Activated CD8-positive, alpha-beta memory T cell treated with anti-CD3 and anti-CD28 coated beads for 4 hours (primary cell): ENCODE data around the gene SOX5.
"Not testable (repeated sequence)": the region's sequence is repeated elsewhere in the genome, so short reads cannot be mapped to it uniquely, and the experiment has no call there.

ENCODE experiments used
- DNase-seq, 2 donors: peaks; one replicate each; pipeline ENCODE4 v3.0.0-alpha.2; 2020; ENCODE audit warnings: low read depth in 2 of 2

The SOX5 gene

GRCh38 chr12:23757541-23757962 is 191.9 kb downstream of the SOX5 start:
- DNase-seq: no peak

- no peak for DNase-seq
Observed at GRCh38 chr12:23756416-23756815, 193.1 kb downstream of the SOX5 start.

- DNase-seq: no peak
Observed at GRCh38 chr12:23753628-23754365, 195.7 kb downstream of the SOX5 start.

- DNase-seq: no peak
Observed at GRCh38 chr12:23752245-23752644, 197.2 kb downstream of the SOX5 start.

GRCh38 chr12:23751641-23752040 is 197.8 kb downstream of the SOX5 start:
- DNase-seq: no peak

GRCh38 chr12:23750923-23751322 is 198.5 kb downstream of the SOX5 start:
- no peak for DNase-seq

- DNase-seq: no peak
Observed at GRCh38 chr12:23744696-23745095, 204.8 kb downstream of the SOX5 start.

GRCh38 chr12:23742574-23742973 is 206.9 kb downstream of the SOX5 start:
- DNase-seq: no peak

- no peak for DNase-seq
Observed at GRCh38 chr12:23731493-23731892, 218.0 kb downstream of the SOX5 start.

GRCh38 chr12:23731035-23731434 is 218.4 kb downstream of the SOX5 start:
- DNase-seq: no peak

GRCh38 chr12:23729359-23729758 is 220.1 kb downstream of the SOX5 start:
- DNase-seq: no peak

GRCh38 chr12:23726646-23727045 is 222.8 kb downstream of the SOX5 start:
- DNase-seq: no peak

GRCh38 chr12:23722655-23723054 is 226.8 kb downstream of the SOX5 start:
- DNase-seq: no peak

GRCh38 chr12:23721268-23721667 is 228.2 kb downstream of the SOX5 start:
- DNase-seq: no peak

GRCh38 chr12:23719493-23719892 is 230.0 kb downstream of the SOX5 start:
- DNase-seq: no peak

GRCh38 chr12:23710361-23710760 is 239.1 kb downstream of the SOX5 start:
- DNase-seq: not testable (repeated sequence)

GRCh38 chr12:23708185-23708837 is 241.2 kb downstream of the SOX5 start:
- DNase-seq: no peak

- DNase-seq: no peak
Observed at GRCh38 chr12:23707270-23707669, 242.2 kb downstream of the SOX5 start.

GRCh38 chr12:23704992-23705943 is 244.2 kb downstream of the SOX5 start:
- no peak for DNase-seq

GRCh38 chr12:23703051-23703450 is 246.4 kb downstream of the SOX5 start:
- no peak for DNase-seq

- no peak for DNase-seq
Observed at GRCh38 chr12:23699031-23699430, 250.4 kb downstream of the SOX5 start.

GRCh38 chr12:23694920-23695319 is 254.6 kb downstream of the SOX5 start:
- DNase-seq: no peak
